IMR-90 (cell line): ENCODE results near the gene PSMB5. TPM values are rescaled to one million over a fixed set of nuclear protein-coding genes. Genes with fewer than 3 reads are reported as not detected.

ENCODE experiments used
- ELK1 ChIP-seq: fragments of 150-350 bp; IDR thresholded peaks from 2 replicates; pipeline ENCODE4 v1.6.1; 2016; ENCODE audit warnings: low read depth, mild to moderate bottlenecking, low read length, moderate library complexity, borderline replicate concordance
- polyA plus RNA-seq, 3 experiments: library from polyadenylated mRNA; depleted of rRNA; stranded (reverse); fragments of >200 nt; gene quantifications; 2 replicates each; pipeline ENCODE4 v1.2.3, GENCODE V29; 2012; ENCODE audit warnings: low replicate concordance in 1 of 3
- total RNA-seq: library from RNA; depleted of rRNA; stranded (reverse); fragments of >200 nt; gene quantifications from 2 replicates; pipeline ENCODE4 v1.2.3, GENCODE V29; 2012

Gene PSMB5
- total and polyA plus RNA-seq, 2 of the 4 experiments (the other 2 are of a cell fraction), result 310 to 321 TPM

GRCh38 chr14:22982477-22983245 is 52.0 kb downstream of the PSMB5 start, which contains the start of gene AJUBA (continued):
- no peak for TF ChIP-seq ELK1
